ENCODE data around the gene TOMM20.

Gene TOMM20

GRCh38 chr1:235127732-235128455, 743 bp downstream of the TOMM20 start:
- in situ Hi-C loops (cut with MboI; ENCODE audit: low sequenced_read_pairs, unreplicated experiment) = no loop called here
- no peak for DNase-seq (ENCODE audit: low spot score)

DNA sequence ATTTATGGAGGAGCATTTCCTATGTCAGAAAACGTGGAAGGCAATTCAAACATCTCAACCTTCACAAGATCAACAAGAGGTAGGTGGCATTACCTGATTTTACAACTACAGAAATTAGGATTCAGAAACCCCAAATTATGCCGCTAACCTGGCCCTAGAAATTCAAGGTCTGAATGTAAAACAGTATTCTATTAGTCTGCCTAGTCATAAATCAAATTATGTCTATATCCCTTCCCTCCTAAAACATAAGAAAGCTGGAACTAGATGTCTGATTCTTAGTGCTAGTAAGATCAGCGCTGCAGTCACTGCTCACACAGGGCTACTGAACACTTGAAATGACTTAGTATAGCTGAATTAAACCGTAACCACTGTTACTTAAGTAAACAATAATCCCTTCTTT, 1.4 kb downstream of the TOMM20 start:
- no peak for DNase-seq (ENCODE audit: low spot score)
- in situ Hi-C loops (cut with MboI; ENCODE audit: low sequenced_read_pairs, unreplicated experiment) = no loop called here
- TF ChIP-seq, protein P1, sequence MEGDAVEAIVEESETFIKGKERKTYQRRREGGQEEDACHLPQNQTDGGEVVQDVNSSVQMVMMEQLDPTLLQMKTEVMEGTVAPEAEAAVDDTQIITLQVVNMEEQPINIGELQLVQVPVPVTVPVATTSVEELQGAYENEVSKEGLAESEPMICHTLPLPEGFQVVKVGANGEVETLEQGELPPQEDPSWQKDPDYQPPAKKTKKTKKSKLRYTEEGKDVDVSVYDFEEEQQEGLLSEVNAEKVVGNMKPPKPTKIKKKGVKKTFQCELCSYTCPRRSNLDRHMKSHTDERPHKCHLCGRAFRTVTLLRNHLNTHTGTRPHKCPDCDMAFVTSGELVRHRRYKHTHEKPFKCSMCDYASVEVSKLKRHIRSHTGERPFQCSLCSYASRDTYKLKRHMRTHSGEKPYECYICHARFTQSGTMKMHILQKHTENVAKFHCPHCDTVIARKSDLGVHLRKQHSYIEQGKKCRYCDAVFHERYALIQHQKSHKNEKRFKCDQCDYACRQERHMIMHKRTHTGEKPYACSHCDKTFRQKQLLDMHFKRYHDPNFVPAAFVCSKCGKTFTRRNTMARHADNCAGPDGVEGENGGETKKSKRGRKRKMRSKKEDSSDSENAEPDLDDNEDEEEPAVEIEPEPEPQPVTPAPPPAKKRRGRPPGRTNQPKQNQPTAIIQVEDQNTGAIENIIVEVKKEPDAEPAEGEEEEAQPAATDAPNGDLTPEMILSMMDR (IDR thresholded peaks at IDR 0.05; ENCODE audit: borderline replicate concordance, control extremely low read depth, extremely low read depth, insufficient read depth, missing control alignments) = no peak

More at GRCh38 chr1:235127732-235128455, 743 bp downstream of the TOMM20 start:
- TF ChIP-seq, protein P1 (IDR thresholded peaks at IDR 0.05; ENCODE audit: borderline replicate concordance, control extremely low read depth, extremely low read depth, insufficient read depth, missing control alignments) = no peak

GRCh38 chr1:235124665-235125064, 4.0 kb downstream of the TOMM20 start:
- in situ Hi-C loops (cut with MboI; ENCODE audit: low sequenced_read_pairs, unreplicated experiment) = loop anchor here (25.0 kb wide), 1 partner anchor 663 kb away; no protein-coding TSS in a partner anchor
- TF ChIP-seq, protein P1 (IDR thresholded peaks at IDR 0.05; ENCODE audit: borderline replicate concordance, control extremely low read depth, extremely low read depth, insufficient read depth, missing control alignments) = no peak
- DNase-seq (ENCODE audit: low spot score) = no peak

GRCh38 chr1:235124111-235124510, 4.5 kb downstream of the TOMM20 start:
- in situ Hi-C loops (cut with MboI; ENCODE audit: low sequenced_read_pairs, unreplicated experiment) = loop anchor here (25.0 kb wide), 1 partner anchor 663 kb away; no protein-coding TSS in a partner anchor
- TF ChIP-seq, protein P1 (IDR thresholded peaks at IDR 0.05; ENCODE audit: borderline replicate concordance, control extremely low read depth, extremely low read depth, insufficient read depth, missing control alignments) = no peak
- no peak for DNase-seq (ENCODE audit: low spot score)

DNA sequence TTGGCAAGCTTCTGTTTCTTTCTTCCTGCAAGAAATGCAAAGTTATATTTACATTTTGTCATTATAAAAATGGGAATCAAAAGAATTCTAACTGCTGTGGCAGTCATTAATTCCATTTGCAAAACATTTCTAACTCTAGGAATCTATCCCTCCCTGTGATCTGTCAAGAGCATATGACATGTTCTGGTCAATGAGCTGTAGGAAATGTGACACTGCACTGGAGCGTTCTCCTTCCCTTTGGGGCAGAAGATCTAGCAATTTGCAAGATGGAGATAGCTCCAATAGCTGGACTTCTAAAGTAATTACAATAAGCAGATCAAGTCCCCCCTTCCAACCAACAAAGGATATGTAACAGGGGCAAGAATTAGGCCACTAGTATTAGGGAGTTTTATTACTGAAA, 6.3 kb downstream of the TOMM20 start:
- no peak for DNase-seq (ENCODE audit: low spot score)
- in situ Hi-C loops (cut with MboI; ENCODE audit: low sequenced_read_pairs, unreplicated experiment) = loop anchor here (25.0 kb wide), 1 partner anchor 665 kb away; no protein-coding TSS in a partner anchor
- TF ChIP-seq, protein P1 (IDR thresholded peaks at IDR 0.05; ENCODE audit: borderline replicate concordance, control extremely low read depth, extremely low read depth, insufficient read depth, missing control alignments) = no peak

DNA sequence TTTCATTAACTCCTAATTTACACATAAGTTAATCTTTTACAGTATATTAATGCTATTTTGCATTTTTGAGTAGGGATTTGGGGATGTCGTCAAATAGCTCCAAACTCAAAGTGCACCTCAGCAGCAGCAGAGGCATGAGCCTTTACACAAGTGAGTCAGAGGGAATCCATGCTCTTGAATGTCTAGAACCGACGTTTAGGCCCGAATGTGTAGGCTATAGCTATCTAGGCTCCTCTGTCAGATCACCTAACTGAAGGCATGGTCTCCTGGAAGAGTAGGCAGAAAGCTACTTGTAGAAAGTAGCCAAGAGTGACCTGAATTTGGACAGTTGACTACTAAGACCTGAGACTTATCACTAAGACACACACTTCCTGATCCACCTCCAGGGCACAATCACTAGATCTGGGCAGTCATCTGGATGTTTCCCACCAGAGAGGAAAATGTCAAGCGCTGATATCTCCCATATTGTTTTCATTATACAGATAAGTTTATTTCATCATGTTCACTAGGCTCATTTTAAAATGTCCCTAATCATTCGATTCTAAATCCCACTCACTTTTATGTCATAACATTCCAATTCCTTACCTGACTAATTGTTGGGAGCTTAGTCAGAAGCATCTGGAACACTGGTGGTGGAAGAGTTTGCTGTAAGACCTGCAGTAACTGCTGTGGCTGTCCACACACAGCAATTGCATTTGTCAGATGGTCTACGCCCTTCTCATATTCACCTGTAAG, 15.3 kb downstream of the TOMM20 start:
- in situ Hi-C loops (cut with MboI; ENCODE audit: low sequenced_read_pairs, unreplicated experiment) = loop anchor here (25.0 kb wide), 1 partner anchor 674 kb away; no protein-coding TSS in a partner anchor
- DNase-seq (ENCODE audit: low spot score) = no peak

More for the DNA sequence above, 15.3 kb downstream of the TOMM20 start:
- TF ChIP-seq, protein P1 (IDR thresholded peaks at IDR 0.05; ENCODE audit: borderline replicate concordance, control extremely low read depth, extremely low read depth, insufficient read depth, missing control alignments) = no peak

Data from GM13976 (cell line).